ENCODE data around the gene TEX48.

Gene TEX48

GRCh38 chr9:114717908-114718486, 36.0 kb upstream of the TEX48 start:
- H3K4me3 ChIP-seq (ENCODE audit: low read depth, low read length): no peak overlapping the region
- no peak for DNase-seq (ENCODE audit: low read depth, low spot score)
- TF ChIP-seq, protein P1, sequence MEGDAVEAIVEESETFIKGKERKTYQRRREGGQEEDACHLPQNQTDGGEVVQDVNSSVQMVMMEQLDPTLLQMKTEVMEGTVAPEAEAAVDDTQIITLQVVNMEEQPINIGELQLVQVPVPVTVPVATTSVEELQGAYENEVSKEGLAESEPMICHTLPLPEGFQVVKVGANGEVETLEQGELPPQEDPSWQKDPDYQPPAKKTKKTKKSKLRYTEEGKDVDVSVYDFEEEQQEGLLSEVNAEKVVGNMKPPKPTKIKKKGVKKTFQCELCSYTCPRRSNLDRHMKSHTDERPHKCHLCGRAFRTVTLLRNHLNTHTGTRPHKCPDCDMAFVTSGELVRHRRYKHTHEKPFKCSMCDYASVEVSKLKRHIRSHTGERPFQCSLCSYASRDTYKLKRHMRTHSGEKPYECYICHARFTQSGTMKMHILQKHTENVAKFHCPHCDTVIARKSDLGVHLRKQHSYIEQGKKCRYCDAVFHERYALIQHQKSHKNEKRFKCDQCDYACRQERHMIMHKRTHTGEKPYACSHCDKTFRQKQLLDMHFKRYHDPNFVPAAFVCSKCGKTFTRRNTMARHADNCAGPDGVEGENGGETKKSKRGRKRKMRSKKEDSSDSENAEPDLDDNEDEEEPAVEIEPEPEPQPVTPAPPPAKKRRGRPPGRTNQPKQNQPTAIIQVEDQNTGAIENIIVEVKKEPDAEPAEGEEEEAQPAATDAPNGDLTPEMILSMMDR (IDR thresholded peaks at IDR 0.05; ENCODE audit: low read depth, low read length): no peak
- in situ Hi-C loops (cut with HindIII; ENCODE audit: low sequenced_read_pairs): no loop called here

GRCh38 chr9:114709636-114710035, 27.6 kb upstream of the TEX48 start:
- H3K4me3 ChIP-seq (ENCODE audit: low read depth, low read length): no peak overlapping the region
- in situ Hi-C loops (cut with HindIII; ENCODE audit: low sequenced_read_pairs): no loop called here

DNA sequence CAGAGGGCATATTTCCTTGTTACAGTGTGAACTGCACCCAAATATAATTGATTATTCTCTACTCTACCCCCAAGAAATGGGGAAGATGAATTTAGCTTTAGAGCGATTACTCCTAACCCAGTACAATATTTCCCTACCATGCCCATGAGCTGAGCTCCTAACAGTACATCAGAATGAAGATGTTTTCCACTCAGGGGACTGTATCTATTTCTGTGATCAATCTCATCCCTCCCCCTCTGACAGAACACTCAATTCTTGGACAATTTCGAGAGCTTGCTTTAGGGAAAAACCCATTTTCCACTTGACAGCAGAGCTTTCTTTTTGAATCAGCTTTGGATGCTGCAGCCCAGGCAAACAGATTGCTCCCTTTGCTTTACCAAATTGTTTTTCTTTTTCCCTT, 24.7 kb upstream of the TEX48 start:
- TF ChIP-seq, protein P1 (IDR thresholded peaks at IDR 0.05; ENCODE audit: low read depth, low read length): no peak
- in situ Hi-C loops (cut with HindIII; ENCODE audit: low sequenced_read_pairs): no loop called here
- DNase-seq (ENCODE audit: low read depth, low spot score): no peak
- no peak overlapping the region for H3K4me3 ChIP-seq (ENCODE audit: low read depth, low read length)

More at GRCh38 chr9:114709636-114710035, 27.6 kb upstream of the TEX48 start:
- TF ChIP-seq, protein P1 (IDR thresholded peaks at IDR 0.05; ENCODE audit: low read depth, low read length): no peak
- no peak for DNase-seq (ENCODE audit: low read depth, low spot score)

DNA sequence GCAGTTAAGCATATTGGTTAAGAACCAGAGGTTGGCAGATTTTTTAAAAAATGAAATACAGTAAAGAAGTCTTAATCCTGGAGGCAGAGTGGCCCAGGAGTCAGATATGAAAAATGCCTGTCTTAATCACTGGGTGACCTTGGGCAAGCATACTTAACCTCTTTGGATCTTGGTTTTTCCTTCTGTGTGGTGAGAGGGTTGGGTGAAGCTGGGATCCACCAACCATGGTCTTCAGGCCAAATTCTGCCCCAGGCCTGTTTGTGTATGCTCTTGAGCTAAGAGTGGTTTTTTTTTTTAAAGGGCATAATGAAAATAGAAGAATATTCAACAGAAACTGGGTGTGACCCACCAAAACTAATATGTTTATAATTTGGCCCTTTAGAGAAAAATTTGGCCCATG, 20.0 kb upstream of the TEX48 start:
- TF ChIP-seq, protein P1 (IDR thresholded peaks at IDR 0.05; ENCODE audit: low read depth, low read length): no peak
- H3K4me3 ChIP-seq (ENCODE audit: low read depth, low read length): no peak overlapping the region
- DNase-seq (ENCODE audit: low read depth, low spot score): no peak
- in situ Hi-C loops (cut with HindIII; ENCODE audit: low sequenced_read_pairs): no loop called here

DNA sequence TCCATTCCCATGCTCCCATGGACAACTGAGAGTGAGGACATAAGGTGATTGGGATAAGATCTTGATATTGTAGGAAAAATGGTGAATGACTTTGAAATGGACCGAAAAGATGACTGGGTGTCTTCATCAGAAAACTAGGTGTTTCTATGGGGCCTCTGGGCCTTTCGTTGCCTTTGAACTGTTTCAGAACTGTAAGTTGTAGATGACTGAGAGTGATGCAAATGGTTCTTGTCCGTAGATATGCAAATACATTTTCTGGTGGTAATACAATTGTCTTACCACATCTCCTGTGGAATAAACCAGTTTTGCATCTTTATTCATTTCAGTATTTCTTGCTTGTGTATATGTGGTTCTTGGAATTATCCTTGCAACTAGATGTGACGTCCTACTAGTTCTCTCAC, 16.0 kb upstream of the TEX48 start:
- TF ChIP-seq, protein P1 (IDR thresholded peaks at IDR 0.05; ENCODE audit: low read depth, low read length): no peak
- no peak overlapping the region for H3K4me3 ChIP-seq (ENCODE audit: low read depth, low read length)
- no peak for DNase-seq (ENCODE audit: low read depth, low spot score)
- in situ Hi-C loops (cut with HindIII; ENCODE audit: low sequenced_read_pairs): no loop called here

- DNase-seq (ENCODE audit: low read depth, low spot score): peak; percentile 56
- TF ChIP-seq, protein P1 (IDR thresholded peaks at IDR 0.05; ENCODE audit: low read depth, low read length): no peak
- no peak overlapping the region for H3K4me3 ChIP-seq (ENCODE audit: low read depth, low read length)
- in situ Hi-C loops (cut with HindIII; ENCODE audit: low sequenced_read_pairs): no loop called here
These were observed 15.0 kb upstream of the TEX48 start for GRCh38 chr9:114696814-114697544.

Data from astrocyte of the spinal cord (primary cell).